ENCODE results near the gene SMKR1. TPM values are rescaled to one million over a fixed set of nuclear protein-coding genes. Genes with fewer than 3 reads are reported as not detected.
A peak's percentile ranks its signal among the peaks of the same experiment; 100 is the strongest.

SMKR1 gene
- total RNA-seq, 1 donor from 2014 or later: 0.56 TPM

DNA sequence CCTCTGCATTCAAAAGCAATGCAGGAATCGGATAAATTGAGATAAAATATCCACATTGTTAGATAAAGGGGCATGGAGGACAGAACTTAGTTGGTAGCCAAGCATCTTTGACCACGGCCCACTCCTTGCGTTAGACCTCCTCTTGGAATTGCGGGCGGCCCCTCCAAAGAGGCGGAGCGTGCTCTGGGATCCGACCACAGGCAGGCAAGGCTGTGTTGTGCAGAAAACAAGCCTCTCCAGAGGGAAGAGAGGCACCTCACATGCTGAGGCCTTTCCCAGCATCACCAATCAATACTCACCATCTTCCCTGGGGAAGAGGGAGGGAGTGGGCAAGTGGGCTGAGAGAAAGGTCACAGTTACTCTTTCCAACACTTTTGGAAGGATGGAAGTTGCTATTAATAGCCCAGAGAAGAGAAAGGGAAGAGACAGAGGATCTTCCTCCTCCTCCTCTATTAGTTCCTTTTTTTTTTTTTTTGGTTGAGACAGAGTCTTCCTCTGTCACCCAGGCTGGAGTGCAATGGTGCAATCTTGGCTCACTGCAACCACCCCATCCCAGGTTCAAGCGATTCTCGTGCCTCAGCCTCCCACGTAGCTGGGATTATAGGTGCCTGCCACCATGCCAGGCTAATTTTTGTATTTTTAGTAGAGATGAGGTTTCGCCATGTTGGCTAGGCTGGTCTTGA, 59.5 kb downstream of the SMKR1 start:
- DNase-seq (ENCODE audit: low spot score): peak; percentile 48

More for the DNA sequence above, 59.5 kb downstream of the SMKR1 start:
- peak overlapping the region; percentile 99 for H2AFZ ChIP-seq (replicated peaks)
- TF ChIP-seq EZH2 (IDR thresholded peaks at IDR 0.05) (no peak), EZH2phosphoT487 (IDR thresholded peaks at IDR 0.05) (no peak)
- TF ChIP-seq, protein P1, sequence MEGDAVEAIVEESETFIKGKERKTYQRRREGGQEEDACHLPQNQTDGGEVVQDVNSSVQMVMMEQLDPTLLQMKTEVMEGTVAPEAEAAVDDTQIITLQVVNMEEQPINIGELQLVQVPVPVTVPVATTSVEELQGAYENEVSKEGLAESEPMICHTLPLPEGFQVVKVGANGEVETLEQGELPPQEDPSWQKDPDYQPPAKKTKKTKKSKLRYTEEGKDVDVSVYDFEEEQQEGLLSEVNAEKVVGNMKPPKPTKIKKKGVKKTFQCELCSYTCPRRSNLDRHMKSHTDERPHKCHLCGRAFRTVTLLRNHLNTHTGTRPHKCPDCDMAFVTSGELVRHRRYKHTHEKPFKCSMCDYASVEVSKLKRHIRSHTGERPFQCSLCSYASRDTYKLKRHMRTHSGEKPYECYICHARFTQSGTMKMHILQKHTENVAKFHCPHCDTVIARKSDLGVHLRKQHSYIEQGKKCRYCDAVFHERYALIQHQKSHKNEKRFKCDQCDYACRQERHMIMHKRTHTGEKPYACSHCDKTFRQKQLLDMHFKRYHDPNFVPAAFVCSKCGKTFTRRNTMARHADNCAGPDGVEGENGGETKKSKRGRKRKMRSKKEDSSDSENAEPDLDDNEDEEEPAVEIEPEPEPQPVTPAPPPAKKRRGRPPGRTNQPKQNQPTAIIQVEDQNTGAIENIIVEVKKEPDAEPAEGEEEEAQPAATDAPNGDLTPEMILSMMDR (IDR thresholded peaks at IDR 0.05): no peak
- no peak overlapping the region for H3K27ac ChIP-seq
- H3K4me3 ChIP-seq: no peak overlapping the region
- Mint-ChIP-seq H3K27me3 (ENCODE audit: insufficient read depth, low read depth) (no peaks in the 10 kb centered on the region), H3K4me3 (no peak overlapping the region), H3K36me3 (no peaks in the 10 kb centered on the region), H3K27ac (no peak overlapping the region), H3K9me3 (peaks cover under 1% of the 10 kb centered on the region), H3K4me1 (peaks cover 13% of the 10 kb centered on the region)
- H4K20me1 ChIP-seq (ENCODE audit: low read depth): no peaks in the 10 kb centered on the region
- no peaks in the 10 kb centered on the region for H3K79me2 ChIP-seq (ENCODE audit: low read depth)
- H3K36me3 ChIP-seq: no peaks in the 10 kb centered on the region
- H3F3A ChIP-seq (ENCODE audit: low read depth): no peaks in the 10 kb centered on the region
- no peaks in the 10 kb centered on the region for H3K27me3 ChIP-seq
- H3K9ac ChIP-seq: no peak overlapping the region
- H3K9me3 ChIP-seq (ENCODE audit: low read depth): no peaks in the 10 kb centered on the region
- peaks cover 13% of the 10 kb centered on the region for H3K4me1 ChIP-seq
- H3K4me2 ChIP-seq: no peak overlapping the region

Small RNAs within 50 kb of the gene (small RNA-seq; reads per million reads assigned to genes)
- gene RNU1-72P (not detected), gene SNRPGP3 (not detected)

Other genes with a start within 250 kb of the SMKR1 start
- gene STRIP2, start 68.1 kb upstream of the SMKR1 start, total RNA-seq (ENCODE audit: low replicate concordance): 11.6 and 12.5 TPM in 2 replicates
- 22.9 and 24.3 TPM in 2 replicates for gene NRF1, start 109.2 kb downstream of the SMKR1 start, total RNA-seq (ENCODE audit: low replicate concordance)